Measurements from ENCODE around the gene CACNA1B.
A peak's percentile ranks its signal among the peaks of the same experiment; 100 is the strongest.

The CACNA1B gene

GRCh38 chr9:138053321-138053868 lies 175.8 kb downstream of the CACNA1B start:
- peak in 1 of 2 experiments; percentile 3 for DNase-seq (ENCODE audit: low read depth in 2 of 2)

GRCh38 chr9:138053996-138054752 lies 176.6 kb downstream of the CACNA1B start:
- no peak for DNase-seq (ENCODE audit: low read depth in 2 of 2)

- no peak for DNase-seq (ENCODE audit: low read depth in 2 of 2)
These were observed 180.1 kb downstream of the CACNA1B start for GRCh38 chr9:138057726-138058125.

GRCh38 chr9:138058181-138058580 lies 180.6 kb downstream of the CACNA1B start:
- no peak for DNase-seq (ENCODE audit: low read depth in 2 of 2)

- no peak for DNase-seq (ENCODE audit: low read depth in 2 of 2)
These were observed 181.6 kb downstream of the CACNA1B start for GRCh38 chr9:138059196-138059595.

- DNase-seq (ENCODE audit: low read depth in 2 of 2) = no peak
These were observed 182.8 kb downstream of the CACNA1B start for GRCh38 chr9:138060365-138060764.

GRCh38 chr9:138060881-138061280 lies 183.3 kb downstream of the CACNA1B start:
- no peak for DNase-seq (ENCODE audit: low read depth in 2 of 2)

- DNase-seq (ENCODE audit: low read depth in 2 of 2) = no peak
These were observed 184.0 kb downstream of the CACNA1B start for GRCh38 chr9:138061631-138062030.

GRCh38 chr9:138062196-138062595 lies 184.6 kb downstream of the CACNA1B start:
- no peak for DNase-seq (ENCODE audit: low read depth in 2 of 2)

- DNase-seq (ENCODE audit: low read depth in 2 of 2) = no peak
These were observed 185.5 kb downstream of the CACNA1B start for GRCh38 chr9:138063033-138063432.

- DNase-seq (ENCODE audit: low read depth in 2 of 2) = no peak
These were observed 186.2 kb downstream of the CACNA1B start for GRCh38 chr9:138063785-138064184.

- no peak for DNase-seq (ENCODE audit: low read depth in 2 of 2)
These were observed 187.0 kb downstream of the CACNA1B start for GRCh38 chr9:138064547-138064946.

- DNase-seq (ENCODE audit: low read depth in 2 of 2) = no peak
These were observed 187.7 kb downstream of the CACNA1B start for GRCh38 chr9:138065287-138065686.

GRCh38 chr9:138066049-138066448 lies 188.5 kb downstream of the CACNA1B start:
- DNase-seq (ENCODE audit: low read depth in 2 of 2) = no peak

- no peak for DNase-seq (ENCODE audit: low read depth in 2 of 2)
These were observed 190.2 kb downstream of the CACNA1B start for GRCh38 chr9:138067613-138068367.

- DNase-seq (ENCODE audit: low read depth in 2 of 2) = no peak
These were observed 191.0 kb downstream of the CACNA1B start for GRCh38 chr9:138068601-138069035.

- DNase-seq (ENCODE audit: low read depth in 2 of 2) = no peak
These were observed 192.3 kb downstream of the CACNA1B start for GRCh38 chr9:138069731-138070456.

- no peak for DNase-seq (ENCODE audit: low read depth in 2 of 2)
These were observed 193.2 kb downstream of the CACNA1B start for GRCh38 chr9:138070815-138071214.

GRCh38 chr9:138071292-138071691 lies 193.7 kb downstream of the CACNA1B start:
- DNase-seq (ENCODE audit: low read depth in 2 of 2) = no peak

- DNase-seq (ENCODE audit: low read depth in 2 of 2) = no peak
These were observed 194.1 kb downstream of the CACNA1B start for GRCh38 chr9:138071731-138072130.

- no peak for DNase-seq (ENCODE audit: low read depth in 2 of 2)
These were observed 194.7 kb downstream of the CACNA1B start for GRCh38 chr9:138072161-138072842.

Data from stimulated activated CD4-positive, alpha-beta T cell treated with anti-CD3 and anti-CD28 coated beads, Interleukin-12 subunit alpha, Interleukin-12 subunit beta, amount 100 ng/mL, for 24 hours (primary cell).